Endothelial cell (in vitro differentiated cells): ENCODE results near the gene CADM2. TPM values are rescaled to one million over a fixed set of nuclear protein-coding genes. Genes with fewer than 3 reads are reported as not detected.

Source experiments
- DNase-seq: peaks from one replicate; pipeline ENCODE4 v3.0.0; 2021; ENCODE audit warnings: low spot score
- H3K27ac Mint-ChIP-seq: one replicate; pipeline ENCODE4 v1.8.0; 2021; ENCODE audit warnings: mixed read lengths, inconsistent platforms; ENCODE audit not compliant: unreplicated experiment
- H3K27me3 Mint-ChIP-seq: one replicate; pipeline ENCODE4 v1.8.0; 2021; ENCODE audit warnings: mild to moderate bottlenecking, moderate library complexity, mixed read lengths, inconsistent platforms; ENCODE audit not compliant: unreplicated experiment
- H3K36me3 Mint-ChIP-seq: one replicate; pipeline ENCODE4 v1.8.0; 2021; ENCODE audit warnings: mild to moderate bottlenecking, low read depth, mixed read lengths, inconsistent platforms; ENCODE audit not compliant: unreplicated experiment
- H3K4me1 Mint-ChIP-seq: one replicate; pipeline ENCODE4 v1.8.0; 2021; ENCODE audit warnings: mild to moderate bottlenecking, mixed read lengths, inconsistent platforms; ENCODE audit not compliant: unreplicated experiment
- H3K4me3 Mint-ChIP-seq: one replicate; pipeline ENCODE4 v1.8.0; 2021; ENCODE audit warnings: mild to moderate bottlenecking, mixed read lengths, inconsistent platforms; ENCODE audit not compliant: unreplicated experiment
- H3K9me3 Mint-ChIP-seq: one replicate; pipeline ENCODE4 v1.8.0; 2021; ENCODE audit warnings: mixed read lengths, inconsistent platforms; ENCODE audit not compliant: unreplicated experiment
- total RNA-seq: library from RNA; stranded (reverse); fragmentation: NEBNext Ultra II Directional; extraction: Animal tissue kit (Norgen Biotek cat#: 25700); gene quantifications from one replicate; pipeline ENCODE4 v1.2.1, GENCODE V29; 2021; ENCODE audit not compliant: unreplicated experiment
- TF ChIP-seq, protein P1 (sequence below): fragments of 200-600 bp; sonication (generic); IDR thresholded peaks from one replicate; pipeline ENCODE4 v1.5.0; 2021; ENCODE audit warnings: antibody characterized with exemption; ENCODE audit not compliant: unreplicated experiment

The CADM2 gene
- total RNA-seq, 1 donor from 2014 or later, result 0.97 TPM

DNA sequence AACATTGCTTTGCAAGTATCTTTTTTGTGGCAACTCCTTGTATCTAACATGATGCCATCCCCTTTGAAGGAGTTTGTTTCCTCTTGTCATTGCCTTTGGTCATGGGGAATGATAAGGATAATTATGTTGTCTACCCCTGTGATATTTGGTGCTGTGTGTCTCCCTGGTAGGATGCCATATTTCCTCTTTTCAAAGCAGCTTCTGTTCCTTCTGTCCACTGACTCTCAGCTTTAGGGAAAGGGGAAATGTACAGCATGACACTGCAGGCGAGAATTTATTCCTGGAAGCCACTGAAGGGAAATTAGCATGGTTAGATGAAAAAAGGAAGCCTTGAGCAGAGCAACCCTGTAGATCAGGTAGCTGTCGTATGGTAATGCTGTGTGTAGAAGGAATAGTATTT, 576.7 kb downstream of the CADM2 start:
- no peaks in the 10 kb centered on the region for H3K27me3 Mint-ChIP-seq
- TF ChIP-seq, protein P1, sequence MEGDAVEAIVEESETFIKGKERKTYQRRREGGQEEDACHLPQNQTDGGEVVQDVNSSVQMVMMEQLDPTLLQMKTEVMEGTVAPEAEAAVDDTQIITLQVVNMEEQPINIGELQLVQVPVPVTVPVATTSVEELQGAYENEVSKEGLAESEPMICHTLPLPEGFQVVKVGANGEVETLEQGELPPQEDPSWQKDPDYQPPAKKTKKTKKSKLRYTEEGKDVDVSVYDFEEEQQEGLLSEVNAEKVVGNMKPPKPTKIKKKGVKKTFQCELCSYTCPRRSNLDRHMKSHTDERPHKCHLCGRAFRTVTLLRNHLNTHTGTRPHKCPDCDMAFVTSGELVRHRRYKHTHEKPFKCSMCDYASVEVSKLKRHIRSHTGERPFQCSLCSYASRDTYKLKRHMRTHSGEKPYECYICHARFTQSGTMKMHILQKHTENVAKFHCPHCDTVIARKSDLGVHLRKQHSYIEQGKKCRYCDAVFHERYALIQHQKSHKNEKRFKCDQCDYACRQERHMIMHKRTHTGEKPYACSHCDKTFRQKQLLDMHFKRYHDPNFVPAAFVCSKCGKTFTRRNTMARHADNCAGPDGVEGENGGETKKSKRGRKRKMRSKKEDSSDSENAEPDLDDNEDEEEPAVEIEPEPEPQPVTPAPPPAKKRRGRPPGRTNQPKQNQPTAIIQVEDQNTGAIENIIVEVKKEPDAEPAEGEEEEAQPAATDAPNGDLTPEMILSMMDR, result no peak
- no peaks in the 10 kb centered on the region for H3K36me3 Mint-ChIP-seq
- H3K27ac Mint-ChIP-seq, result no peak overlapping the region
- DNase-seq, result no peak
- no peaks in the 10 kb centered on the region for H3K9me3 Mint-ChIP-seq
- H3K4me3 Mint-ChIP-seq, result no peak overlapping the region
- H3K4me1 Mint-ChIP-seq, result peaks cover 6% of the 10 kb centered on the region

DNA sequence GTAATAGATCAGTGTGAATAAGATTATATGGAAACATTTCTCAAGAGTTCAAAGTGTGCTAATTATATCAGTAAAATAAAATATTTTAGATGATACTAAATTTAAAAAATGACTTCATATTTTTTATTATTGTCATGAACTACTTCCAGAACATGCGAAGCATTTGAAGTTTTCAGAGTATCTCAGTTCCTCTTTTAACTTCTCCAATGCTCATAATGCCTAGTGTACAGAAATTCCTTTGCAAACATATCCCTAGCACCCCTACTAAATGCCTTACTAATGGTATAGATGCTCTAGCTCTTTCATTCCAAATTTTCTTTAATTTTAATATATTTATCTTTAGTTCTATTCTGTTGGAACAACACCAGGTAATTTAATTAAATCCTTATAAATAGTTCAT, 580.4 kb downstream of the CADM2 start:
- H3K27ac Mint-ChIP-seq, result no peak overlapping the region
- H3K27me3 Mint-ChIP-seq, result no peaks in the 10 kb centered on the region
- peaks cover 6% of the 10 kb centered on the region for H3K4me1 Mint-ChIP-seq
- TF ChIP-seq, protein P1, result no peak
- no peak for DNase-seq
- H3K36me3 Mint-ChIP-seq, result no peaks in the 10 kb centered on the region
- no peaks in the 10 kb centered on the region for H3K9me3 Mint-ChIP-seq
- H3K4me3 Mint-ChIP-seq, result no peak overlapping the region

DNA sequence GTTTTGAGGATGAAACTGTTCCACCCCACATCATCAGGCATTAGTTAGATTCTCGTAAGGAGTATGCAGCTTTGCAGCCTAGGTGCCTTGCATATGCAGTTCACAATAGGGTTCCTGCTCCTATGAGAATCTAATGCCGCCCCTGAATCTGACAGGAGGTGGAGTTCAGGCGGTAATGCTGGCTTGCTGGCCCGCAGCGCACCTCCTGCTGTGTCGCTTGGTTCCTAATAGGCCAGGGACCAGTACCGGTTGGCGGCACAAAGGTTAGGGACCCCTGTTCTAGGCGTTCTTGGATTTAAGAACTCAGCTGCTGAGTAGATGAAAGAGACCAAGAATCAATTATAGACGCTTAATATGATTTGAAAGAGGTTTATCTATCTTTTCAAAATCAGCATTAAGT, 595.4 kb downstream of the CADM2 start:
- no peaks in the 10 kb centered on the region for H3K27me3 Mint-ChIP-seq
- no peaks in the 10 kb centered on the region for H3K36me3 Mint-ChIP-seq
- no peak overlapping the region for H3K27ac Mint-ChIP-seq
- H3K9me3 Mint-ChIP-seq, result no peaks in the 10 kb centered on the region
- DNase-seq, result no peak
- no peak overlapping the region for H3K4me3 Mint-ChIP-seq
- H3K4me1 Mint-ChIP-seq, result no peaks in the 10 kb centered on the region
- TF ChIP-seq, protein P1, result no peak

DNA sequence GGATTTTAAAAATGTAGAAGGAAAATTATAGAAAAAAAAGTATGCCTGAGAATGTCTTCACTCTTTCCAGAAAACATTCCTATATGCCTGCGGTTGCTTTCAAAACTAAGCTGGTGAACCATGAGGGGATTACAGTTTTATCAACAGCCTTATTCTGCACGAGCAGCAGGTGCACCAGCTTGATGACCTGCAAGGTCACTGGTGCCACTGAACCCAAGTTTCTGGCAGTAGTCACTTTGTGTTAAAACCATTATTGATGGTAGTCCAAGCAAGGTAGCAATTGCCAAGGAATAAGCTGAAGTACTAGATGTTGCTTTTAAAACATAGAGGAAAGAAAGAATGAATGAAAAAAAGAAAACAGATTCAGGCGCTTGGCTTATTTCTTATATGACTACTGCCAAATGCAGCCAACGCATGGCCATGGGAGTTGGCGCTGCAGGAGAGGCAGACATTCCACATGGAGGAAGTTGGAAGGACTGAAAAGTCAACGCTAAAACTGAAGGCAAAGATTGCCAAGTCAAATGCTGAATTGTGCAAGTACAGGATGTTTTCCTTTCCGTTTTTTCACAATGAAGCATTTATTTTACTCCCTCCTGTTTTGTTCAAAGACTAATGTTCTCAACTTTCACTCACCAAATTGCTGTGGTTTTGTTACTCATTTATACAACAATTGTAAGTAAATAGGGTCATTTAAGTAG, 601.4 kb downstream of the CADM2 start:
- Mint-ChIP-seq H3K4me1 (peaks cover 4% of the 10 kb centered on the region), H3K4me3 (no peak overlapping the region), H3K27ac (no peak overlapping the region), H3K36me3 (no peaks in the 10 kb centered on the region), H3K27me3 (no peaks in the 10 kb centered on the region), H3K9me3 (no peaks in the 10 kb centered on the region)
- DNase-seq, result no peak
- TF ChIP-seq, protein P1, result no peak

DNA sequence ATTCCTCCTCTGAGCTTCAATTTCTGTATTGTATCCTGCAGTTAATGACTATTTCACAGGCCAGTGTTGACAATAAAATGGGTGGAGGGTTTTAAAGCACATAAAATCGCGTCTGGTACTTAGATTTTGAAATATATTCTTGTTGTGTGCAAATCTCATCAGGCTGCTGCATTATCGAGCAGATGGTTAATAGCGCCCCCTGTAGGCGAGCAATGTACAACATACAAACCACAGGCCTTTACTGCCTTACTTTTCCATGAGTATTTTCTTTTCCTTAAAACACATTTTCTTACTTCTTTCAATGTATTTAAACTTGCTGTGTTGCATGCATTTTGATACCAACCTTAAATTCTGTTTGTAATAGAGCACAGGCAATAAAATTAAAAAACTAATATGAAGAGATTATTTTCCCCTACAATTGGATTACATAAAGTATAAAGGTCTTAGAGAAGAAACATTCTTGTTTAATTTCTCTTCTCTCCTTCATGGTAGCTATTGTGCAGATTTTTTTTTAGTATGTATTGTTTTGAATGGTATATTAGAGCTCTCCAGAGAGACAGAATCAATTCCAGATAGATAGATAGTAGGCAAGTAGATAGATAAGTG, 608.4 kb downstream of the CADM2 start:
- peak; percentile 74 for DNase-seq
- H3K4me3 Mint-ChIP-seq, result no peak overlapping the region
- H3K27me3 Mint-ChIP-seq, result peaks cover 3% of the 10 kb centered on the region
- no peaks in the 10 kb centered on the region for H3K9me3 Mint-ChIP-seq
- TF ChIP-seq, protein P1, result peak; percentile 93
- H3K4me1 Mint-ChIP-seq, result no peaks in the 10 kb centered on the region
- no peak overlapping the region for H3K27ac Mint-ChIP-seq
- no peaks in the 10 kb centered on the region for H3K36me3 Mint-ChIP-seq
